Choroid plexus epithelial cell (primary cell): ENCODE measurements around the gene ADGRD1.

Experiments
- DNase-seq: peaks from one replicate; pipeline ENCODE4 v3.0.0-alpha.2; 2010; ENCODE audit warnings: low read depth
- H3K4me3 ChIP-seq: 2 replicates; pipeline ENCODE4 v1.5.1; 2011; ENCODE audit warnings: low read depth, mild to moderate bottlenecking, control low read depth, low read length, moderate library complexity
- TF ChIP-seq, protein P1 (sequence below): conservative IDR thresholded peaks from 2 replicates; pipeline ENCODE4 v1.5.1; 2011; ENCODE audit warnings: low read depth, mild to moderate bottlenecking, control low read depth, inconsistent platforms, low read length, moderate library complexity

The ADGRD1 gene

DNA sequence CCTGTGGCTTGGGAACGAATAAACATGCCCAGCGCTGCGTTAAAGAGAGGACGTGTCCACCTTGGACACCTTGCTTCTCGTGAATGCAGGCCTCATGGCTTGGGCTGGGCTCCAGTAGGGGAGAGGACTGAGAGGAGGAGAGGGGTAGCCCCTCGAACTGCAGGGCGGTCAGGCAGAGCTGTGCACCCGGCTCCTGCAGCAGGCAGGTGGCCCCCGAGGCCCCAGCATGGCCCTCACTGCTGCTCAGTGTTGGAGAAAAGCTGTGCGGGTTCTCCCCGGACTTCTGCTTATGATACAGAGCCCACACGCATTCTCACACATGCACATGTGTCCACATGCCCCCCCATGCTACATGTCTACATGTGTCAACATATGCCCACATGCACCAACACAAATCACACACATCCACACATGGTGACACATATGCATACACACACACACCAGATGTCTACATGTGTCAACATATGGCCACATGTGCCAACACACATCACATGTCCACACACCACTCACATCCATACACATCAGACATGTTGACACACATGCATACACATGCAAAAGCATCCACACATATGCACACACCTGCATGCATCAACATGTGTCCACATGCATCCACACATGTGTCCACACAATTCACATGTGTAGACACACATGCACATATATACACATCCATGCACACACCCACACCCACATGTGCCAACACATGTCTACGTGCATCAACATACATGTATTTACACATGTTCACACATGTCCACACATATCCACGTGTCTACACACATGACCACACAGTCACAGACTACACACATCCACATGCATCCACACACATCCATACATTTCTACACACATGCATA is 3.0 kb downstream of the ADGRD1 start:
- TF ChIP-seq, protein P1, sequence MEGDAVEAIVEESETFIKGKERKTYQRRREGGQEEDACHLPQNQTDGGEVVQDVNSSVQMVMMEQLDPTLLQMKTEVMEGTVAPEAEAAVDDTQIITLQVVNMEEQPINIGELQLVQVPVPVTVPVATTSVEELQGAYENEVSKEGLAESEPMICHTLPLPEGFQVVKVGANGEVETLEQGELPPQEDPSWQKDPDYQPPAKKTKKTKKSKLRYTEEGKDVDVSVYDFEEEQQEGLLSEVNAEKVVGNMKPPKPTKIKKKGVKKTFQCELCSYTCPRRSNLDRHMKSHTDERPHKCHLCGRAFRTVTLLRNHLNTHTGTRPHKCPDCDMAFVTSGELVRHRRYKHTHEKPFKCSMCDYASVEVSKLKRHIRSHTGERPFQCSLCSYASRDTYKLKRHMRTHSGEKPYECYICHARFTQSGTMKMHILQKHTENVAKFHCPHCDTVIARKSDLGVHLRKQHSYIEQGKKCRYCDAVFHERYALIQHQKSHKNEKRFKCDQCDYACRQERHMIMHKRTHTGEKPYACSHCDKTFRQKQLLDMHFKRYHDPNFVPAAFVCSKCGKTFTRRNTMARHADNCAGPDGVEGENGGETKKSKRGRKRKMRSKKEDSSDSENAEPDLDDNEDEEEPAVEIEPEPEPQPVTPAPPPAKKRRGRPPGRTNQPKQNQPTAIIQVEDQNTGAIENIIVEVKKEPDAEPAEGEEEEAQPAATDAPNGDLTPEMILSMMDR, result no peak
- DNase-seq, result no peak
- H3K4me3 ChIP-seq, result no peak overlapping the region

DNA sequence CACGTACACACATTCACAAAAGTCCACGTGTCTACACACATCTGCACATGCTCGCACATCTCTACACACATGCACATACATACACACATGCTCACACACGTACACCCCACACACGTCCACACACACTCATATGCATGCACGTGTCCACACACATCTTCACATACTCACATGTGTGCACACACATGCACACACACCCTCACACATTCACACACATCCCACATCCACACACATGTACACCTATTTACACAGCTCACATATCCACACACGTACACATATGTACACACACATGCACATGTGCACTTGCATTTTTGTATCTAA is 3.6 kb downstream of the ADGRD1 start:
- no peak for DNase-seq
- no peak overlapping the region for H3K4me3 ChIP-seq
- TF ChIP-seq, protein P1, result no peak

DNA sequence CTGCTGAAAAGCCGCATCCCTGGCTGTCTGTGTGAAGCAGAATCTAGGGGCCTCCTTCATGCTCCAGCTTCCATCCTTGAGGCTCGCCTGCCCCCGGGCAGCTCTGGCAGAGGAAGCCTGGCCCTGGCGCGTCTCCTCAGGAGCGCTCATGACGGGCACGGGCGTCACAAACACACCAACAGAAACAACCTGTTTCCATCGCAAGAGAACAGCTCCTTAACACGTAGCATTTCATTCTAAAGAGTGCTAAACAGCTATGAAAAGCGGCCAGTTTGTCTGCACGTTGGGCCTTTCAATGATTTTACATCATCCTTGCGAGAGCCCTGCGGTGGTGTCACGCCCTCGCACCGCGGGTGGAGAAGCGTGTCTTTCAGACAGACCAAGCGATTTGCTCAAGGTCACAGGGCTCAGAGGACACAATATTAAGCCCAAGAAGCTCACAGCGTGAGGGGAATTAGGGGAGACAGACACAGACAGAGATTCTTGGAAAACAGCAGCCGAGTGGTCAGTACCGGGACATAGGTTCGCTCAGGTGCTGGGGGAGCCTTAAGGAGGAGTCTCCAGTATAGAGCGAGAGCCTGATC is 4.9 kb downstream of the ADGRD1 start:
- TF ChIP-seq, protein P1, result no peak
- no peak overlapping the region for H3K4me3 ChIP-seq
- no peak for DNase-seq

DNA sequence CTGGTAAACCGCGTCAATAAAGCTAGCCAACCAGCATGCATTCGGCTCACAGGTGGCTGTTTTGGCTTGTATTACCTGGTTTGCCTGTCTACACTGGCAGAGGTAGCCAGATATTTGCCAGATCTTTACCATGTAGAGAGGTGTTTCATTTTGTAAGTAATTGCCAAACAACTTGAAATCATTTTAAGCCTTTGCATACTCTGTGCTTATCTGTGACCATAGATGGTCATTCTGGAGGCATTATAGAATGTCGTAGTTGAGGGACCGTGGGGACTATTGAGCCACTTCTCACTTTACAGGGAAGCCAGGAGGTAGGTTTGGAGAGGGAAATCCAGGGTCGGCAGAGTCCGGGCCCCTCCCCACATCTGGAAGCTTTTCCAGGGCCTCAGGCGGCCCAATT is 5.9 kb downstream of the ADGRD1 start:
- DNase-seq, result no peak
- TF ChIP-seq, protein P1, result no peak
- no peak overlapping the region for H3K4me3 ChIP-seq

DNA sequence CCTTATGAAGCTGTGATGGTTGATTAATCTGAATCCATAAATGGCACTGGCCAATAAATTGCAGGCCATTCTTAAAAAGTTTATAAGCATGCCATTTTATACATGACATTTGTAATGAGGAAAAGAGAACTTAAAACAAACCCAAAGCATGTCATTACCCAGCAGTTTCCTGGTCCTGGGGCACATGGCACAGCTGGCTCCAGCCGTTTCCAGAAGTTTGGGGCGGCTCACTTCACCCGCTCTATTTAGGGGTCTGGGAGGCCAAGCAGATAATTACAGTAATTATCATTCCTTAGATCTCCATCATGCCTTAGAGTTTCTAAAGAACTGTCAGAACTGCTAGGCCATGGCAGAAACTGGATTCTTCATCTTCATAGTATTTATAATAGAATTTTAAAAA is 6.4 kb downstream of the ADGRD1 start:
- DNase-seq, result no peak
- TF ChIP-seq, protein P1, result no peak
- H3K4me3 ChIP-seq, result no peak overlapping the region

DNA sequence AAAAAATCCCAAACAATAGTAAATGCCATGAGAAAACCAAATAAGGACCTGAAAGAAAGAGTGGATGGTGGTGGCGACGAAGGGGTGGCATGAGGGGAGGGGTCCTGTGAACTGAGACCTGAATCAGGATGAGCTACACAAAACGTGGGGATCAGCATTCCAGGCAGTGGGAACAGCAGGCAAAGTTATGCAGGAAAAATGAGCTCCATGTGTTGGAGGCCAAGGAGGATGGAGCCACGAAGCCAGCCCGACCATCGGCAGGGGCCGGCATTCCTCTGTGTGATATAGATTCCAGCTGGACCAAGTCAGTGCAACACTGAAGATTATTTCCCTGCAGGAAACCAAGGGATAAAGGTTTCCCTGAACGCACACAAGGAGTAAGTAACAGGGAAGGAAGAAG is 7.1 kb downstream of the ADGRD1 start:
- DNase-seq, result no peak
- TF ChIP-seq, protein P1, result no peak
- H3K4me3 ChIP-seq, result no peak overlapping the region
